ENCODE measurements around the gene CYP17A1. TPM values are rescaled to one million over a fixed set of nuclear protein-coding genes. Genes with fewer than 3 reads are reported as not detected.
A peak's percentile ranks its signal among the peaks of the same experiment; 100 is the strongest.

CYP17A1 gene
- total and polyA plus RNA-seq, 10 of the 15 experiments (the other 5 are each of a cell fraction or from before 2014, with no cell fraction given), result 2.1 TPM; not detected in 9

GRCh38 chr10:102801978-102802377 is 35.2 kb downstream of the CYP17A1 start:
- Histone ChIP-seq H3K27me3 (replicated peaks in 1 of 2; ENCODE audit: control insufficient read depth in 2 of 2, insufficient read depth in 2 of 2, low read length in 1 of 2) (no peaks in the 10 kb centered on the region), H3K4me3 (no peak overlapping the region), H2AFZ (ENCODE audit: control insufficient read depth, low read depth, low read length) (no peak overlapping the region), H4K20me1 (ENCODE audit: control insufficient read depth, insufficient read depth) (no peaks in the 10 kb centered on the region), H3K79me2 (ENCODE audit: control insufficient read depth, insufficient read depth, low read length) (peaks cover 4% of the 10 kb centered on the region), H3K9me3 (replicated peaks; ENCODE audit: control insufficient read depth, insufficient read depth, low read length) (no peaks in the 10 kb centered on the region), H3K27ac (ENCODE audit: control insufficient read depth, insufficient read depth) (peak overlapping the region; percentile 63), H3K36me3 (ENCODE audit: control insufficient read depth in 2 of 2, insufficient read depth in 2 of 2, low read length in 1 of 2) (peaks cover 2 to 22% of the 10 kb centered on the region in 2 experiments), H3K4me2 (ENCODE audit: control insufficient read depth, insufficient read depth) (no peak overlapping the region), H3K4me1 (ENCODE audit: control insufficient read depth, insufficient read depth, low read length) (peaks cover 17% of the 10 kb centered on the region), H3K9ac (ENCODE audit: control insufficient read depth, insufficient read depth, low read length) (no peak overlapping the region)
- ATAC-seq (peak; percentile 63), DNase-seq (ENCODE audit: low read depth, low spot score) (no peak), FAIRE-seq (no peak)
- in situ Hi-C loops (cut with MboI) (no loop called here), intact Hi-C loops (cut with micrococcal nuclease; ENCODE audit: unreplicated experiment) (no loop called here)
- ChIA-PET POLR2A (interaction anchor here (0.6 to 1.2 kb wide), 6 partner anchors 28 to 150 kb away, joined by 3 to 5 read pairs (median 3); no protein-coding TSS in a partner anchor), RAD21 (ENCODE audit: unreplicated experiment) (interaction anchor here (0.6 to 1.4 kb wide), 2 partner anchors 30 to 375 kb away, joined by 3 to 6 read pairs; no protein-coding TSS in a partner anchor), CTCF (interaction anchor here (0.6 to 2.6 kb wide), 6 partner anchors 16 to 91 kb away, joined by 3 to 16 read pairs (median 4); partner anchors contain the start of gene WBP1L), SMC1A (ENCODE audit: uncharacterized antibody, unreplicated experiment) (interaction anchor here (1.5 to 1.6 kb wide), 2 partner anchors 16 to 50 kb away, joined by 4 to 5 read pairs; no protein-coding TSS in a partner anchor)
- WGBS (ENCODE audit: insufficient coverage, insufficient replicate concordance, low lambda C conversion rate, missing lambda C conversion rate), result 27% methylated on average over 3 of the region's 3 CpGs
- BruUV-seq (replicated peaks), result no TSS peak
- TF ChIP-seq TCF12 (IDR thresholded peaks at IDR 0.05; ENCODE audit: low read depth, low read length) (no peak), RB1 (IDR thresholded peaks at IDR 0.05; ENCODE audit: borderline replicate concordance) (0 out of 2 replicates have a peak, but pooled peaks have one; percentile 23), ZBED1 (IDR thresholded peaks at IDR 0.05; ENCODE audit: borderline replicate concordance) (no peak), HCFC1 (IDR thresholded peaks at IDR 0.05; ENCODE audit: low read length) (no peak), ETV6 (conservative IDR thresholded peaks at IDR 0.05 in 1 of 2, IDR thresholded peaks at IDR 0.05 in 1 of 2; ENCODE audit: borderline replicate concordance in 1 of 2, low read depth in 1 of 2) (peak in 1 of 2 experiments; percentile 81; a peak in 2 of 4 replicates), NBN (IDR thresholded peaks at IDR 0.05) (0 out of 2 replicates have a peak, but pooled peaks have one; percentile 19), PBX3 (IDR thresholded peaks at IDR 0.05; ENCODE audit: insufficient replicate concordance, low read depth, low read length) (no peak), IKZF1 (conservative IDR thresholded peaks at IDR 0.05) (0 out of 2 replicates have a peak, but pooled peaks have one; percentile 2), EGR1 (IDR thresholded peaks at IDR 0.05; ENCODE audit: borderline replicate concordance in 1 of 2, low read depth in 2 of 2, low read length in 2 of 2) (peak in 1 of 2 experiments; percentile 64; a peak in 1 of 3 replicates), SPI1 (IDR thresholded peaks at IDR 0.05; ENCODE audit: borderline replicate concordance, insufficient read depth, low read depth, low read length) (peak; percentile 16; the same call in 1 of the 2 replicates)

Measured in GM12878 (cell line).